H9 (cell line): ENCODE results near the gene MTCP1. TPM values are rescaled to one million over a fixed set of nuclear protein-coding genes. Genes with fewer than 3 reads are reported as not detected.

Experiments
- DNase-seq: peaks from one replicate; pipeline ENCODE4 v3.0.0-alpha.2; 2017
- H2AFZ ChIP-seq: one replicate; pipeline ENCODE4 v1.6.1; 2013; ENCODE audit warnings: mild to moderate bottlenecking, low read length, control low read depth, moderate library complexity
- H2AK5ac ChIP-seq: 2 replicates; pipeline ENCODE4 v1.6.1; 2013; ENCODE audit warnings: low read length, control low read depth, mixed read lengths; ENCODE audit not compliant: insufficient read length
- H2BK120ac ChIP-seq: one replicate; pipeline ENCODE4 v1.6.1; 2013; ENCODE audit warnings: low read depth, mild to moderate bottlenecking, low read length, control low read depth, inconsistent platforms; ENCODE audit not compliant: poor library complexity, severe bottlenecking
- H2BK12ac ChIP-seq: 2 replicates; pipeline ENCODE4 v1.6.1; 2013; ENCODE audit warnings: low read length, control low read depth, mixed read lengths, low read depth; ENCODE audit not compliant: insufficient read length
- H2BK15ac ChIP-seq: 2 replicates; pipeline ENCODE4 v1.6.1; 2013; ENCODE audit warnings: low read depth, low read length, control low read depth
- H2BK20ac ChIP-seq: one replicate; pipeline ENCODE4 v1.6.1; 2013; ENCODE audit warnings: low read depth, mild to moderate bottlenecking, low read length, control low read depth, inconsistent platforms; ENCODE audit not compliant: poor library complexity, severe bottlenecking
- H2BK5ac ChIP-seq: 2 replicates; pipeline ENCODE4 v1.6.1; 2013; ENCODE audit warnings: low read length, control low read depth, mixed read lengths; ENCODE audit not compliant: insufficient read length
- H3K14ac ChIP-seq: 2 replicates; pipeline ENCODE4 v1.6.1; 2013; ENCODE audit warnings: low read length, control low read depth; ENCODE audit not compliant: insufficient read depth
- H3K18ac ChIP-seq: 2 replicates; pipeline ENCODE4 v1.6.1; 2013; ENCODE audit warnings: low read depth, mild to moderate bottlenecking, mixed read lengths, low read length, control low read depth; ENCODE audit not compliant: insufficient read length
- H3K23ac ChIP-seq: 2 replicates; pipeline ENCODE4 v1.6.1; 2013; ENCODE audit warnings: low read length, control low read depth, mixed read lengths, low read depth; ENCODE audit not compliant: insufficient read length
- H3K23me2 ChIP-seq: 2 replicates; pipeline ENCODE4 v1.6.1; 2013; ENCODE audit warnings: low read depth, mild to moderate bottlenecking, mixed read lengths, low read length, control low read depth; ENCODE audit not compliant: insufficient read length, poor library complexity, severe bottlenecking
- H3K27ac ChIP-seq: 2 replicates; pipeline ENCODE4 v1.5.1; 2013; ENCODE audit warnings: low read length, control low read depth, mixed read lengths, low read depth; ENCODE audit not compliant: insufficient read length
- H3K27me3 ChIP-seq: 2 replicates; pipeline ENCODE4 v1.6.1; 2013; ENCODE audit warnings: low read length, control low read depth, inconsistent platforms; ENCODE audit not compliant: insufficient read depth
- H3K4ac ChIP-seq: 2 replicates; pipeline ENCODE4 v1.6.1; 2013; ENCODE audit warnings: low read depth, mild to moderate bottlenecking, control low read depth, inconsistent platforms, low read length, moderate library complexity
- H3K4me1 ChIP-seq: 2 replicates; pipeline ENCODE4 v1.6.1; 2013; ENCODE audit warnings: low read length, control low read depth, inconsistent platforms; ENCODE audit not compliant: insufficient read depth
- H3K4me2 ChIP-seq: 2 replicates; pipeline ENCODE4 v1.6.1; 2013; ENCODE audit warnings: low read length, control low read depth, mixed read lengths; ENCODE audit not compliant: insufficient read length, insufficient read depth
- H3K56ac ChIP-seq: 2 replicates; pipeline ENCODE4 v1.6.1; 2013; ENCODE audit warnings: low read depth, mild to moderate bottlenecking, mixed read lengths, low read length, control low read depth; ENCODE audit not compliant: insufficient read length
- H3K79me1 ChIP-seq: 2 replicates; pipeline ENCODE4 v1.6.1; 2013; ENCODE audit warnings: low read depth, mild to moderate bottlenecking, moderate library complexity, low read length, control low read depth, inconsistent platforms; ENCODE audit not compliant: insufficient read depth, poor library complexity, severe bottlenecking
- H3K79me2 ChIP-seq: 2 replicates; pipeline ENCODE4 v1.6.1; 2013; ENCODE audit warnings: low read length, control low read depth, inconsistent platforms; ENCODE audit not compliant: insufficient read depth
- H3K9ac ChIP-seq: 2 replicates; pipeline ENCODE4 v1.6.1; 2013; ENCODE audit warnings: low read length, control low read depth, mixed read lengths; ENCODE audit not compliant: insufficient read length; ENCODE audit errors: extremely low read depth
- H3K9me3 ChIP-seq: one replicate; pipeline ENCODE4 v1.6.1; 2013; ENCODE audit warnings: low read depth, low read length, inconsistent platforms; ENCODE audit not compliant: control insufficient read depth
- H3T11ph ChIP-seq: one replicate; pipeline ENCODE4 v1.6.1; 2013; ENCODE audit warnings: mild to moderate bottlenecking, low read length, control low read depth, inconsistent platforms
- H4K20me1 ChIP-seq: one replicate; pipeline ENCODE4 v1.6.1; 2013; ENCODE audit not compliant: control insufficient read depth, insufficient read length, insufficient read depth
- H4K5ac ChIP-seq: 2 replicates; pipeline ENCODE4 v1.6.1; 2013; ENCODE audit warnings: low read depth, mild to moderate bottlenecking, mixed read lengths, low read length, control low read depth; ENCODE audit not compliant: insufficient read length
- H4K8ac ChIP-seq: replicated peaks from 2 replicates; pipeline ENCODE4 v1.6.1; 2013; ENCODE audit warnings: low read length, control low read depth, mixed read lengths, low read depth; ENCODE audit not compliant: insufficient read length
- H4K91ac ChIP-seq: 2 replicates; pipeline ENCODE4 v1.6.1; 2013; ENCODE audit warnings: low read depth, mild to moderate bottlenecking, moderate library complexity, mixed read lengths, low read length, control low read depth; ENCODE audit not compliant: insufficient read length
- H3K27ac Mint-ChIP-seq, 3 experiments: 2 replicates in 2 of 3; 3 replicates in 1 of 3; pipeline ENCODE4 v1.8.0; 2020 to 2021; ENCODE audit warnings: mixed read lengths in 3 of 3, mild to moderate bottlenecking in 1 of 3, moderate library complexity in 1 of 3
- H3K27me3 Mint-ChIP-seq: 2 replicates; pipeline ENCODE4 v1.8.0; 2021; ENCODE audit warnings: low read depth, mild to moderate bottlenecking, moderate library complexity, mixed read lengths
- H3K36me3 Mint-ChIP-seq, 3 experiments: 2 replicates in 2 of 3; 3 replicates in 1 of 3; pipeline ENCODE4 v1.8.0; 2020 to 2021; ENCODE audit warnings: low read depth in 3 of 3, mixed read lengths in 3 of 3; ENCODE audit not compliant: insufficient read depth in 1 of 3
- H3K4me1 Mint-ChIP-seq, 2 experiments: 2 replicates each; pipeline ENCODE4 v1.8.0; 2020; ENCODE audit warnings: mixed read lengths in 2 of 2
- H3K4me3 Mint-ChIP-seq, 2 experiments: 2 replicates in 1 of 2; 3 replicates in 1 of 2; pipeline ENCODE4 v1.8.0; 2020 to 2021; ENCODE audit warnings: mild to moderate bottlenecking in 2 of 2, mixed read lengths in 2 of 2, moderate library complexity in 1 of 2
- H3K9me3 Mint-ChIP-seq, 2 experiments: 2 replicates in 1 of 2; 3 replicates in 1 of 2; pipeline ENCODE4 v1.8.0; 2020; ENCODE audit warnings: mild to moderate bottlenecking in 2 of 2, mixed read lengths in 2 of 2, moderate library complexity in 1 of 2
- WGBS: extraction: QIAGEN DNeasy Blood & Tissue Kit; methylation state at CpG from one replicate; pipeline ENCODE4 v1.1.7; 2013; ENCODE audit warnings: missing lambda C conversion rate, low lambda C conversion rate, mixed read lengths; ENCODE audit not compliant: insufficient read length; ENCODE audit errors: extremely low coverage; 5-methylcytosine and 5-hydroxymethylcytosine counted together
- total RNA-seq: library from RNA; stranded (reverse); gene quantifications from 2 replicates; pipeline ENCODE4 v1.2.1, GENCODE V29; 2021
- TF ChIP-seq, protein P1 (sequence below): fragments of 200-600 bp; sonication (generic); conservative IDR thresholded peaks from 3 replicates; pipeline ENCODE4 v1.8.0; 2021; ENCODE audit warnings: antibody characterized with exemption, mild to moderate bottlenecking

The MTCP1 gene
- total RNA-seq, 1 experiment from 2014 or later: 21.4 TPM

DNA sequence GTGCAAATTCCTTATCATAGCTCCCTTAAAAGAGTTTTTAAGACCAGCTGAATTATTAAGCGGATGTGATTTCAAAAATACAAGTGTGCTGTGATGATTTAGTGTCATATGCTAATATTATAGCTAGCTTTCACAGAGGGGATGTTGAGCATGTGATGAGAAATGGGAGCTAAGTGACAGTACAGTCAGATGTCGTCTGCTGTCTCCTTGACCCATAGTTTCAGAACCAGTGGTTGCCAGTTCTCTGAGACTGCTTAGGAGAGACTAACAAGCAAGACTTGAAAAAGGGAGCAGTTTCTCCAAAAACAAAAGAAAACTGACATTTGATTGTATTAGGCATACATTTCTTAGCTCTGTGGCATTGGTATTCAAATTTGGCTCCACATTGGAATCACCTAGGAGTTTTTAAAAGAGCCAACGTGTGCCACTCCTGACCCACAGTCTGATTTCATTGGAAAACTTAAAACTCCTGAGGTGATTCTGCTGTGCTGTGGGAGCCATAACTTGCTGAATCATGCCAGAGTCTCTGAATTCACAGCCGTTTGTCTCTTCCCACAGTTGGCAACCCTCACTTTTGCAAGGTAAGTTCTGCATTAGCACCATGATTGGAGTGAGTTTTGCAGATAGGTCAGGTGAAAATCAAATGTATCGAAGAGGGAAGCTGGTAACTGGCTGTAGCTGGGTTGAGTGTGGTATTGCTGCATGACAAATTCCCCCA, 24.0 kb downstream of the MTCP1 start:
- Histone ChIP-seq H2BK5ac (no peak overlapping the region), H3K18ac (no peak overlapping the region), H4K91ac (no peak overlapping the region), H3K23me2 (no peaks in the 10 kb centered on the region), H2BK120ac (no peak overlapping the region), H2AK5ac (no peak overlapping the region), H3T11ph (no peak overlapping the region), H3K27ac (no peak overlapping the region), H3K9ac (no peak overlapping the region), H4K5ac (no peak overlapping the region), H3K23ac (no peak overlapping the region), H3K56ac (no peak overlapping the region), H2BK15ac (no peak overlapping the region), H4K8ac (no peak overlapping the region), H4K20me1 (no peaks in the 10 kb centered on the region), H2AFZ (no peak overlapping the region), H3K27me3 (no peaks in the 10 kb centered on the region), H3K4me2 (no peak overlapping the region), H2BK12ac (no peak overlapping the region), H3K9me3 (peaks cover 17% of the 10 kb centered on the region), H3K14ac (no peak overlapping the region), H3K79me1 (no peaks in the 10 kb centered on the region), H3K79me2 (no peaks in the 10 kb centered on the region), H3K4me1 (no peaks in the 10 kb centered on the region), H2BK20ac (no peak overlapping the region), H3K4ac (no peak overlapping the region)
- H3K9me3 Mint-ChIP-seq: peaks cover 67 to 77% of the 10 kb centered on the region in 2 experiments
- peaks cover 8 to 14% (median 8%) of the 10 kb centered on the region in 3 experiments; a peak in 5 of 7 replicates for H3K36me3 Mint-ChIP-seq
- no peak for DNase-seq
- H3K4me1 Mint-ChIP-seq: peaks cover 5 to 8% of the 10 kb centered on the region in 2 experiments; a peak in 2 of 4 replicates
- no CpG with 5 or more reads among the region's 5 CpGs for WGBS
- H3K4me3 Mint-ChIP-seq: no peak overlapping the region; a peak in 1 of 5 replicates
- no peak overlapping the region for H3K27ac Mint-ChIP-seq
- TF ChIP-seq, protein P1, sequence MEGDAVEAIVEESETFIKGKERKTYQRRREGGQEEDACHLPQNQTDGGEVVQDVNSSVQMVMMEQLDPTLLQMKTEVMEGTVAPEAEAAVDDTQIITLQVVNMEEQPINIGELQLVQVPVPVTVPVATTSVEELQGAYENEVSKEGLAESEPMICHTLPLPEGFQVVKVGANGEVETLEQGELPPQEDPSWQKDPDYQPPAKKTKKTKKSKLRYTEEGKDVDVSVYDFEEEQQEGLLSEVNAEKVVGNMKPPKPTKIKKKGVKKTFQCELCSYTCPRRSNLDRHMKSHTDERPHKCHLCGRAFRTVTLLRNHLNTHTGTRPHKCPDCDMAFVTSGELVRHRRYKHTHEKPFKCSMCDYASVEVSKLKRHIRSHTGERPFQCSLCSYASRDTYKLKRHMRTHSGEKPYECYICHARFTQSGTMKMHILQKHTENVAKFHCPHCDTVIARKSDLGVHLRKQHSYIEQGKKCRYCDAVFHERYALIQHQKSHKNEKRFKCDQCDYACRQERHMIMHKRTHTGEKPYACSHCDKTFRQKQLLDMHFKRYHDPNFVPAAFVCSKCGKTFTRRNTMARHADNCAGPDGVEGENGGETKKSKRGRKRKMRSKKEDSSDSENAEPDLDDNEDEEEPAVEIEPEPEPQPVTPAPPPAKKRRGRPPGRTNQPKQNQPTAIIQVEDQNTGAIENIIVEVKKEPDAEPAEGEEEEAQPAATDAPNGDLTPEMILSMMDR: no peak
- H3K27me3 Mint-ChIP-seq: peaks cover 2% of the 10 kb centered on the region; the same call in 1 of the 2 replicates
